B cell (primary cell): ENCODE measurements around the gene TEX9. TPM values are rescaled to one million over a fixed set of nuclear protein-coding genes. Genes with fewer than 3 reads are reported as not detected.

Source experiments
- ATAC-seq: fragments of 200-7000 bp; cut with Tn5 transposase; one replicate; pipeline ENCODE4 v1.10.0; 2021; ENCODE audit warnings: low read depth, mild to moderate bottlenecking, moderate number of reproducible peaks, moderate library complexity
- CTCF ChIA-PET: fragments of 350-600 bp; sonication (Branson Sonifier 250); formaldehyde crosslinking; loops from one replicate; lab custom pipeline; 2021; ENCODE audit warnings: antibody characterized with exemption, inconsistent platforms; lab: Charles Lee
- POLR2A ChIA-PET: fragments of 350-600 bp; sonication (Branson Sonifier 250); formaldehyde crosslinking; loops from one replicate; lab custom pipeline; 2021; ENCODE audit warnings: antibody characterized with exemption; lab: Charles Lee
- DNase-seq: peaks from one replicate; pipeline ENCODE4 v3.0.0; 2013
- H2AFZ ChIP-seq: 2 replicates; pipeline ENCODE4 v1.6.1; 2012; ENCODE audit warnings: mild to moderate bottlenecking, low read depth, low read length; ENCODE audit not compliant: insufficient read depth, poor library complexity, severe bottlenecking
- H3K27ac ChIP-seq, 2 donors: 1 replicate in 1 of 2; 2 replicates in 1 of 2; pipeline ENCODE4 v1.5.1; 2012 to 2013; ENCODE audit warnings: low read length in 2 of 2, mild to moderate bottlenecking in 2 of 2, moderate library complexity in 1 of 2
- H3K27me3 ChIP-seq, 4 experiments: fragments of 200-600 bp in 1 of 4; sonication (generic) in 1 of 4; replicated peaks in 1 of 4; 1 replicate in 2 of 4; 2 replicates in 2 of 4; pipeline versions ENCODE4 v1.6.1 to v1.7.0; 2013 to 2016; ENCODE audit warnings: low read length in 3 of 4, mild to moderate bottlenecking in 2 of 4, mixed read lengths in 1 of 4, moderate library complexity in 1 of 4; ENCODE audit not compliant: insufficient read depth in 4 of 4, control insufficient read depth in 3 of 4; ENCODE audit errors: control extremely low read depth in 1 of 4
- H3K36me3 ChIP-seq, 2 experiments: replicated peaks in 1 of 2; 1 replicate in 1 of 2; 2 replicates in 1 of 2; pipeline versions ENCODE4 v1.6.1 to v1.7.1; 2013; ENCODE audit warnings: low read length in 1 of 2; ENCODE audit not compliant: insufficient read depth in 2 of 2, control insufficient read depth in 1 of 2; ENCODE audit errors: control extremely low read depth in 1 of 2, extremely low read depth in 1 of 2
- H3K4me1 ChIP-seq, 2 donors: fragments of 200-600 bp in 1 of 2; sonication (generic) in 1 of 2; 1 replicate in 1 of 2; 2 replicates in 1 of 2; pipeline versions ENCODE4 v1.5.1 to v1.6.1; 2013 to 2017; ENCODE audit warnings: low read length in 2 of 2; ENCODE audit not compliant: control insufficient read depth in 2 of 2, insufficient read depth in 2 of 2
- H3K4me2 ChIP-seq: replicated peaks from 2 replicates; pipeline ENCODE3; 2012; ENCODE audit warnings: mild to moderate bottlenecking, low read depth, low read length; ENCODE audit not compliant: poor library complexity, severe bottlenecking
- H3K4me3 ChIP-seq, 5 experiments: fragments of 200-600 bp in 1 of 5; sonication (generic) in 1 of 5; 1 replicate in 3 of 5; 2 replicates in 2 of 5; pipeline versions ENCODE4 v1.5.1 to v1.7.0; 2011 to 2016; ENCODE audit warnings: low read length in 4 of 5, mild to moderate bottlenecking in 4 of 5, low read depth in 2 of 5, control low read depth in 1 of 5, moderate library complexity in 1 of 5; ENCODE audit not compliant: insufficient read depth in 1 of 5; ENCODE audit errors: control extremely low read depth in 1 of 5, extremely low read depth in 1 of 5
- H3K79me2 ChIP-seq: fragments of 200-600 bp; sonication (generic); one replicate; pipeline ENCODE4 v1.6.0; 2016; ENCODE audit warnings: low read length; ENCODE audit not compliant: control insufficient read depth, insufficient read depth
- H3K9ac ChIP-seq: fragments of 200-600 bp; sonication (generic); 2 replicates; pipeline ENCODE4 v1.6.1; 2017; ENCODE audit warnings: mild to moderate bottlenecking, low read length, moderate library complexity
- H3K9me3 ChIP-seq, 3 donors: one replicate each; pipeline versions ENCODE4 v1.6.1 to v1.7.1; 2013; ENCODE audit warnings: low read length in 2 of 3; ENCODE audit not compliant: control insufficient read depth in 2 of 3, insufficient read depth in 1 of 3; ENCODE audit errors: control extremely low read depth in 1 of 3
- H4K20me1 ChIP-seq: 2 replicates; pipeline ENCODE4 v1.6.0; 2012; ENCODE audit warnings: mild to moderate bottlenecking, low read length; ENCODE audit not compliant: insufficient read depth, control insufficient read depth, poor library complexity, severe bottlenecking
- H3K27ac Mint-ChIP-seq: one replicate; pipeline ENCODE4 v1.8.0; 2021; ENCODE audit warnings: mixed read lengths
- H3K27me3 Mint-ChIP-seq: one replicate; pipeline ENCODE4 v1.8.0; 2021; ENCODE audit warnings: mixed read lengths
- H3K4me1 Mint-ChIP-seq: one replicate; pipeline ENCODE4 v1.8.0; 2021; ENCODE audit warnings: mixed read lengths
- H3K4me3 Mint-ChIP-seq: one replicate; pipeline ENCODE4 v1.8.0; 2021; ENCODE audit warnings: mixed read lengths
- H3K9me3 Mint-ChIP-seq: one replicate; pipeline ENCODE4 v1.8.0; 2022; ENCODE audit warnings: mixed read lengths; ENCODE audit not compliant: insufficient read depth
- EZH2 ChIP-seq: IDR thresholded peaks from 2 replicates; pipeline ENCODE4 v1.6.1; 2012; ENCODE audit warnings: borderline replicate concordance, low read depth, mild to moderate bottlenecking, moderate library complexity, low read length; ENCODE audit not compliant: insufficient read depth, poor library complexity, severe bottlenecking
- WGBS: methylation state at CpG from one replicate; pipeline ENCODE4 v1.1.5; 2013; ENCODE audit warnings: missing lambda C conversion rate; ENCODE audit not compliant: insufficient coverage; 5-methylcytosine and 5-hydroxymethylcytosine counted together
- intact Hi-C: fragments of 100-400 bp; cut with micrococcal nuclease; formaldehyde crosslinking; loops from one replicate; pipeline ENCODE4 v1.10.0; 2022
- polyA plus RNA-seq: library from polyadenylated mRNA; depleted of rRNA; stranded (reverse); fragments of >200 nt; gene quantifications from 2 replicates; pipeline ENCODE4 v1.2.3, GENCODE V29; 2012
- total RNA-seq, 2 donors: library from RNA; stranded (reverse); fragments of 120-200 nt in 1 of 2; gene quantifications; 1 replicate in 1 of 2; 2 replicates in 1 of 2; pipeline versions ENCODE4 v1.2.3 to v1.2.4, GENCODE V29; 2013 to 2022
- TF ChIP-seq, protein P1 (sequence below): fragments of 200-600 bp; IDR thresholded peaks from one replicate; pipeline ENCODE4 v1.8.0; 2022; ENCODE audit warnings: antibody characterized with exemption, mild to moderate bottlenecking

The TEX9 gene
- total and polyA plus RNA-seq, 2 donors (not counting 1 experiment from before 2014, with no cell fraction given) = 7.6 to 43.1 TPM

DNA sequence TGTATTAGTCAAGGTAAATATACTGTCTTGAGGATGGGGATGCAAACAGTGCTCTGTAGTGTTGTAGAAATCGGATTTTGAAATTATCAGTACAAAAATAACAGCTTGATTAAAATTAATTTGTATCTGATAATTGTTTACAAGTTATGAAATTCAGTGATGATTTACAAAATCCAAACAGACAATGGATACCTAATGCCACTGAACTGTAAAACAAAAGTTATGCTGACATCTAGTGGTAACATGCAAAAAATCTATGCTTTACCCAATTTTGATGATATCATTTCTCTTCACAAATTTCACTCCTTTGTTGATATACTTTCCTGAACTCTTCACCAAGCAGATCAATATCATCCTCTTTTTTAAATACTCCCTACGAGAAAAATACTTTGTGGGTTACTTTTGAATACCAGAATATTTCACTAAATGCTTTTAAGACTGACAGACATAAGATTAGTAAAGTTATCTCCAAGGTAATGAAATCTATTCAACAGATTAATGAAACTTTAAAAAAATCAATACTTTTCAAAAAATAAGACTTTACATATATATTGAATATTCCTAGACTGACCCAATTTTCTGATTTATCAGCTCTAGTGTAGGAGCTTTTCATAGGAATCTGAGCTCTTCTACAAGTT lies 63.7 kb downstream of the TEX9 start:
- H3K4me1 ChIP-seq = no peaks in the 10 kb centered on the region
- no peak overlapping the region for H3K4me2 ChIP-seq
- H3K27me3 ChIP-seq = no peaks in the 10 kb centered on the region
- WGBS = no CpG with 5 or more reads among the region's 2 CpGs
- no peaks in the 10 kb centered on the region for H3K79me2 ChIP-seq
- no peak overlapping the region for H3K27ac ChIP-seq
- ChIA-PET CTCF (interaction anchor here (0.6 to 3.4 kb wide), 13 partner anchors 11 to 782 kb away, joined by 3 to 19 read pairs (median 4); no protein-coding TSS in a partner anchor), POLR2A (no interaction called here)
- Mint-ChIP-seq H3K4me1 (no peaks in the 10 kb centered on the region), H3K9me3 (peaks cover 3% of the 10 kb centered on the region), H3K4me3 (no peak overlapping the region), H3K27me3 (no peaks in the 10 kb centered on the region), H3K27ac (no peak overlapping the region)
- no peak overlapping the region for H3K4me3 ChIP-seq
- no peaks in the 10 kb centered on the region for H4K20me1 ChIP-seq
- DNase-seq (peak; percentile 49), ATAC-seq (no peak)
- no peaks in the 10 kb centered on the region for H3K36me3 ChIP-seq
- no peak overlapping the region for H2AFZ ChIP-seq
- no peak for TF ChIP-seq EZH2
- TF ChIP-seq, protein P1, sequence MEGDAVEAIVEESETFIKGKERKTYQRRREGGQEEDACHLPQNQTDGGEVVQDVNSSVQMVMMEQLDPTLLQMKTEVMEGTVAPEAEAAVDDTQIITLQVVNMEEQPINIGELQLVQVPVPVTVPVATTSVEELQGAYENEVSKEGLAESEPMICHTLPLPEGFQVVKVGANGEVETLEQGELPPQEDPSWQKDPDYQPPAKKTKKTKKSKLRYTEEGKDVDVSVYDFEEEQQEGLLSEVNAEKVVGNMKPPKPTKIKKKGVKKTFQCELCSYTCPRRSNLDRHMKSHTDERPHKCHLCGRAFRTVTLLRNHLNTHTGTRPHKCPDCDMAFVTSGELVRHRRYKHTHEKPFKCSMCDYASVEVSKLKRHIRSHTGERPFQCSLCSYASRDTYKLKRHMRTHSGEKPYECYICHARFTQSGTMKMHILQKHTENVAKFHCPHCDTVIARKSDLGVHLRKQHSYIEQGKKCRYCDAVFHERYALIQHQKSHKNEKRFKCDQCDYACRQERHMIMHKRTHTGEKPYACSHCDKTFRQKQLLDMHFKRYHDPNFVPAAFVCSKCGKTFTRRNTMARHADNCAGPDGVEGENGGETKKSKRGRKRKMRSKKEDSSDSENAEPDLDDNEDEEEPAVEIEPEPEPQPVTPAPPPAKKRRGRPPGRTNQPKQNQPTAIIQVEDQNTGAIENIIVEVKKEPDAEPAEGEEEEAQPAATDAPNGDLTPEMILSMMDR = peak; percentile 73
- no peak overlapping the region for H3K9ac ChIP-seq
- intact Hi-C loops = loop anchor here (1.0 kb wide), 2 partner anchors 183 to 781 kb away; no protein-coding TSS in a partner anchor
- peaks cover 0 to 5% (median 0%) of the 10 kb centered on the region in 3 donors for H3K9me3 ChIP-seq

DNA sequence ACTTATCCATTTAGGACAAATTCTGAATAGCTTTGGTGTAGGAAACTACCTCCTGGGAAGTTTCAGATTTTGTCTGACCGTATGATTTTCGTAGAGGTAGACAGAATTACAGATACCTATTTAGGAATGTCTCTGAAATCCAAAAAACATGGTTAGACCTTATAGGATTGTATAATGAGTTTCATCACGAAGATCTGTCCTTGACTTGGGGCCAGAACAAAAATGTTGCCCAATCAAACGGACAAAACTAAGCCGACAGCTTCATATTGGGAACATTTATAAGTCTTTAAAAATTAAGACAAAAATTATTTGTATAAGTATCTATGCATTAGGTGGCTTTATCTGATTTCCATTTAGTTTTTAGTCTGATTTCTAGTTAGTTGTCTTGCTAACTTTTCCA lies 67.1 kb downstream of the TEX9 start:
- no peaks in the 10 kb centered on the region for H3K4me1 ChIP-seq
- H3K27ac ChIP-seq = no peak overlapping the region
- intact Hi-C loops = no loop called here
- H3K36me3 ChIP-seq = no peaks in the 10 kb centered on the region
- H3K27me3 ChIP-seq = no peaks in the 10 kb centered on the region
- DNase-seq (no peak), ATAC-seq (no peak)
- WGBS = 100% methylated on average over 1 of the region's 5 CpGs
- no peak overlapping the region for H3K27ac Mint-ChIP-seq
- H3K4me3 Mint-ChIP-seq = no peak overlapping the region
- H3K4me3 ChIP-seq = no peak overlapping the region
- no peak overlapping the region for H3K4me2 ChIP-seq
- no peaks in the 10 kb centered on the region for H3K27me3 Mint-ChIP-seq
- H3K9me3 Mint-ChIP-seq = no peaks in the 10 kb centered on the region
- H2AFZ ChIP-seq = no peak overlapping the region
- ChIA-PET POLR2A (no interaction called here), CTCF (no interaction called here)
- H3K9ac ChIP-seq = no peak overlapping the region
- H4K20me1 ChIP-seq = no peaks in the 10 kb centered on the region
- H3K79me2 ChIP-seq = no peaks in the 10 kb centered on the region
- TF ChIP-seq, protein P1 = no peak
- no peak for TF ChIP-seq EZH2
- H3K9me3 ChIP-seq = no peaks in the 10 kb centered on the region
- H3K4me1 Mint-ChIP-seq = no peaks in the 10 kb centered on the region
